ENCODE results near the gene CACNA2D3. TPM values are rescaled to one million over a fixed set of nuclear protein-coding genes. Genes with fewer than 3 reads are reported as not detected.

CACNA2D3 gene
- total RNA-seq, 2 experiments from 2014 or later: not detected

DNA sequence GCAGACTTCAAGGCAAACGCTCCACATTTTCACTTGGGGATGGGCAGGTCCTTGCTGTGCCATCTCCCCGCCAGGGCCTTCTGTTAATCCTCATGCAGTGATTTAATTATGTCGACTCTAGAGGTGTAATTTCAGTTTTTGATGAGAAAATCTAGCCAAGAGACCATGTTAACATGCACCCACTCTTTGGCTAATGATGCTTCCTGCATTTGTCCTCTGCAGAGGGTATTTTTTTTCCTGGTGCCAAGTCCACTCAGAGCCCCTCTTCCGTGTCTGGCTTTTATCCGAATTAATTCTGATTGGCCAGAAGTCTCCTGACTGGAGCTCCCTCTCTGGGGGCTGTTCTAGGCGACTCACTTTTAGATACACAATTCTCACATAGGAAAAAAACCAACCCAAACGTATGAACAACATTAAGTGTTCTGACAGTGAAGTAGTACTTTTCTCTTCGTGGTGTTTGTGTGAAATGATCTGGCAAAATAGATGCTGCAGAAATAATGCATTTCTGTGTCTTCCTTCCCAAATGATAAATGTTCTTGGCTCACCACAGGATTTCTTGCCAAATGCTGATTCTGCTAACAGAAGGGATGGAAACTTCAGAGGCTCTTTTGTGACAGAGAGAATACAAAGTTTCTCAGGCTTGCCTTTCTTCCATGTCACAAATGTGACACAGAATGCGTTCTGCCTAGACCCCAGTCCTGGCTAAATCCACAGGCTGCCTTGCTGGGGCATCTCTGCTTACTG, 190.0 kb downstream of the CACNA2D3 start:
- no peaks in the 10 kb centered on the region for H3K4me1 ChIP-seq (ENCODE audit: insufficient read depth, low read length, poor library complexity, severe bottlenecking)
- H3K4me2 ChIP-seq (ENCODE audit: low read length): no peak overlapping the region
- no TSS peak for BruUV-seq (replicated peaks)
- no peak overlapping the region for H3K27ac ChIP-seq (ENCODE audit: low read depth, low read length, poor library complexity, severe bottlenecking)
- H3K9me3 ChIP-seq (ENCODE audit: low read length): no peaks in the 10 kb centered on the region
- CTCF ChIA-PET (ENCODE audit: unreplicated experiment): no interaction called here
- H3K36me3 ChIP-seq (ENCODE audit: insufficient read depth, low read length): no peaks in the 10 kb centered on the region
- DNase-seq (ENCODE audit: low spot score): no peak
- H4K20me1 ChIP-seq (ENCODE audit: insufficient read depth, low read length): no peaks in the 10 kb centered on the region
- intact Hi-C loops (cut with micrococcal nuclease; ENCODE audit: unreplicated experiment): no loop called here
- no peak overlapping the region for H2AFZ ChIP-seq (ENCODE audit: low read length)
- TF ChIP-seq CTCF (conservative IDR thresholded peaks at IDR 0.05; ENCODE audit: low read length) (no peak), EZH2phosphoT487 (IDR thresholded peaks at IDR 0.05; ENCODE audit: borderline replicate concordance, low read depth, low read length) (no peak)
- no peaks in the 10 kb centered on the region for H3K9me2 ChIP-seq (ENCODE audit: insufficient read depth, low read length)
- H3K4me3 ChIP-seq (ENCODE audit: low read depth, low read length, poor library complexity, severe bottlenecking): no peak overlapping the region
- POLR2A ChIA-PET: no interaction called here
- H3K79me2 ChIP-seq (ENCODE audit: insufficient read depth, low read depth, low read length): no peaks in the 10 kb centered on the region

DNA sequence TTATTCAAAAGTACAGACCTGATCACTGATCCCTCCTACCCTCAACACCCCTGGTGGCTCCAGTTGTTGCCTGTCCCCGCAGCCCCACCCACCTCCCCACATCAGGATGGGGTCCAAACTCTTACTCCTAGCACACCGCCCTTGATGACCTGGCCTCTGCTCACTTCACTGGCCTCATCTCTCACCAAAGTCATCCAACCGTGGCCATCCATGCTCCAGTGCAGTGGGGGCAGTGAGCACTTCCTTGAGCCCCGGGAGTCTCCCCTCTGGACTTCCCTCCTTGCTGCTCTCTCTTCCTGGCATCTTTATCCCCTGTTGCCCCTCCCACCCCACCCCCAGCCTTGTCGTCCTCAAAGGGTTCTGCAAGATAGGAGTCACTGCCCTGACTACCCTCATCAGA, 191.1 kb downstream of the CACNA2D3 start:
- intact Hi-C loops (cut with micrococcal nuclease; ENCODE audit: unreplicated experiment): no loop called here
- Histone ChIP-seq H3K9me3 (ENCODE audit: low read length) (no peaks in the 10 kb centered on the region), H3K4me2 (ENCODE audit: low read length) (no peak overlapping the region), H3K4me1 (ENCODE audit: insufficient read depth, low read length, poor library complexity, severe bottlenecking) (no peaks in the 10 kb centered on the region), H3K27ac (ENCODE audit: low read depth, low read length, poor library complexity, severe bottlenecking) (no peak overlapping the region), H2AFZ (ENCODE audit: low read length) (no peak overlapping the region), H4K20me1 (ENCODE audit: insufficient read depth, low read length) (no peaks in the 10 kb centered on the region), H3K36me3 (ENCODE audit: insufficient read depth, low read length) (no peaks in the 10 kb centered on the region), H3K9me2 (ENCODE audit: insufficient read depth, low read length) (no peaks in the 10 kb centered on the region), H3K79me2 (ENCODE audit: insufficient read depth, low read depth, low read length) (no peaks in the 10 kb centered on the region), H3K4me3 (ENCODE audit: low read depth, low read length, poor library complexity, severe bottlenecking) (no peak overlapping the region)
- ChIA-PET POLR2A (no interaction called here), CTCF (ENCODE audit: unreplicated experiment) (no interaction called here)
- BruUV-seq (replicated peaks): no TSS peak
- no peak for DNase-seq (ENCODE audit: low spot score)
- TF ChIP-seq CTCF (conservative IDR thresholded peaks at IDR 0.05; ENCODE audit: low read length): no peak
- TF ChIP-seq EZH2phosphoT487 (IDR thresholded peaks at IDR 0.05; ENCODE audit: borderline replicate concordance, low read depth, low read length): no peak

DNA sequence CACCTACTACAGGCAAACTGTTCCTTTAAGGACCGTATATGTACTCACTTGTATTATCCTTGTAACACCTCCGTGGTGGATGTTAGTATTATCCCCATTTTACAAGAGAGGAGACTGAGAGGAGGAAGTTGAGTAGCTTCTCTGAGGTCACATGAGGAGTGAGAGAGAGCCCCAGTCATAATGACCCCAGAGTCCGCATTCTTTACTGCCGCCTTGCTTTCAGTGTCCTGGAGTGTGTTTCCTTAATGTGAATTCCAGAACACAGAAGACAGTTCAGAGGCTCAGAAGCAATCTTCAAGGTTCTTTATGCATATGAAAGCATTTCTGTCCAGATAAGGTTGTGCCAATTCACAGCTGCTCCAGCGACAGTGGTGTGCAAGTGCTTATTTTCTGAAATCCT, 199.2 kb downstream of the CACNA2D3 start:
- H3K4me3 ChIP-seq (ENCODE audit: low read depth, low read length, poor library complexity, severe bottlenecking): no peak overlapping the region
- no peaks in the 10 kb centered on the region for H3K4me1 ChIP-seq (ENCODE audit: insufficient read depth, low read length, poor library complexity, severe bottlenecking)
- DNase-seq (ENCODE audit: low spot score): no peak
- ChIA-PET CTCF (ENCODE audit: unreplicated experiment) (no interaction called here), POLR2A (no interaction called here)
- no peak overlapping the region for H3K4me2 ChIP-seq (ENCODE audit: low read length)
- TF ChIP-seq EZH2phosphoT487 (IDR thresholded peaks at IDR 0.05; ENCODE audit: borderline replicate concordance, low read depth, low read length): no peak
- no peak for TF ChIP-seq CTCF (conservative IDR thresholded peaks at IDR 0.05; ENCODE audit: low read length)
- H3K36me3 ChIP-seq (ENCODE audit: insufficient read depth, low read length): no peaks in the 10 kb centered on the region
- H4K20me1 ChIP-seq (ENCODE audit: insufficient read depth, low read length): no peaks in the 10 kb centered on the region
- H3K27ac ChIP-seq (ENCODE audit: low read depth, low read length, poor library complexity, severe bottlenecking): no peak overlapping the region
- no peak overlapping the region for H2AFZ ChIP-seq (ENCODE audit: low read length)
- no peaks in the 10 kb centered on the region for H3K9me3 ChIP-seq (ENCODE audit: low read length)
- intact Hi-C loops (cut with micrococcal nuclease; ENCODE audit: unreplicated experiment): no loop called here
- no TSS peak for BruUV-seq (replicated peaks)
- no peaks in the 10 kb centered on the region for H3K9me2 ChIP-seq (ENCODE audit: insufficient read depth, low read length)
- H3K79me2 ChIP-seq (ENCODE audit: insufficient read depth, low read depth, low read length): no peaks in the 10 kb centered on the region
